HG03045 (cell line): ENCODE results near the gene ASCL2.

Source experiments
- ATAC-seq: cut with Tn5 transposase; IDR thresholded peaks from one replicate; pipeline ENCODE4 v1.9.1; 2021; ENCODE audit warnings: mild to moderate bottlenecking, moderate library complexity; ENCODE audit not compliant: unreplicated experiment

Gene ASCL2

DNA sequence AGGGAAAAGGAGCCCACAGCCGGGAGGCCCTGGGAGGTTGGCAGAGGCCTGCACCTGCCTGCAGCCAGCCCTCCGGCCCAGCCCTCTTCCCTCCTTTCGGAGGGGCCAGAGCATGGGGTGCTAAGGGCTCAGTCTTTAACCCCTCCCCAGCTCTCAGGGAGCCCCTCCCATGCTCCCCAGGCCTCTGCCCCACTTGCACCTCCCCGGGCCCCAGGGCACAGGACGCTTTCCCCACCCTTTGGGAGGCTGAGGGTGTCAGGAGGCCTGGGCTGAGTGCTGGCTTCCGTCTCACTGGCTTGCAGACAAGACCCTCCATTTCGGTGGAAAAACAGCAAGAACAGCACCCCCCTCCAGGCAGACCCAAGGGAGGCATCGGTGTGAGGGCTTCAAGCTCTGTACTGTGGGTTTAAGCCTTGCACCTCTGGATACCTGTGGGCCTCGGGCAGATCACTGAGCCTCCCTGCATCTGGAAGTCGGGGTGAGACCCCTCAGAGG, 7.3 kb downstream of the ASCL2 start:
- ATAC-seq = no peak

DNA sequence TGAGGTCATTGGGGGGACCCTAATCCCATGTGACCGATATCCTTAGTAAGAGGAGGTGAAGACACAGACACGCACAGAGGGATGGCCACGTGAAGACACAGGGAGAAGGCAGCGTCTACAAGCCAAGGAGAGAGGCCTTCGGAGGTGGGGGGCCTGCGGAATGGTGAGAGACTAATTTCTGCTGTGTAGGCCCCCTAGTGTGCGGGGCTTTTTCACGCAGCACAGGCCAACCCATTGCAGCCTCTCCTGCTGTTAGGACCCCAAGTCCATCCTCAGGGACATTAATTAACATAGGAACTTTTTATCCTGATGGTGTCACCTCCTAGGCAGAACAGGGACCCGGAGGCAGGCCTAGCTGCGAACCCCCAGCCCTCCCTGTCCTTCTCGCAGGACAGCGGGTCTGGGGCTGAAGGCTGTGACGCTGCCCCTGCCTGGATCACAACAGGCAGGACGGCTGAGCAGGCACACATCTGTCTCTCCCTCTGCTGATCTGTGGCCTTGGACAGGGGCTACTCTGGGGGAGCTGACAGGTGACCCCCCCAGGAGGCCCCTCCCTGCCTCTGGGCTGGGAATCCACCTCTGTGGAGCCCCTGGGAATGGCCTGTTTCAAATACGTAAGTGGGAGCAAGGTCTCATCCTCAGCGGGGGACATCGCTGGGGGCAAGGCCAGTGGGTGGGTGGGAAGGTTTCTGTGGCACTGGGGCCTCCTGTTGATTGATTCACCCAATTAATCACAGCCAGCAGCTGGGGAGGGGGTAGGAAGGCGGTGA, 7.9 kb downstream of the ASCL2 start:
- no peak for ATAC-seq

GRCh38 chr11:2261436-2262230, 8.8 kb downstream of the ASCL2 start:
- ATAC-seq = no peak

DNA sequence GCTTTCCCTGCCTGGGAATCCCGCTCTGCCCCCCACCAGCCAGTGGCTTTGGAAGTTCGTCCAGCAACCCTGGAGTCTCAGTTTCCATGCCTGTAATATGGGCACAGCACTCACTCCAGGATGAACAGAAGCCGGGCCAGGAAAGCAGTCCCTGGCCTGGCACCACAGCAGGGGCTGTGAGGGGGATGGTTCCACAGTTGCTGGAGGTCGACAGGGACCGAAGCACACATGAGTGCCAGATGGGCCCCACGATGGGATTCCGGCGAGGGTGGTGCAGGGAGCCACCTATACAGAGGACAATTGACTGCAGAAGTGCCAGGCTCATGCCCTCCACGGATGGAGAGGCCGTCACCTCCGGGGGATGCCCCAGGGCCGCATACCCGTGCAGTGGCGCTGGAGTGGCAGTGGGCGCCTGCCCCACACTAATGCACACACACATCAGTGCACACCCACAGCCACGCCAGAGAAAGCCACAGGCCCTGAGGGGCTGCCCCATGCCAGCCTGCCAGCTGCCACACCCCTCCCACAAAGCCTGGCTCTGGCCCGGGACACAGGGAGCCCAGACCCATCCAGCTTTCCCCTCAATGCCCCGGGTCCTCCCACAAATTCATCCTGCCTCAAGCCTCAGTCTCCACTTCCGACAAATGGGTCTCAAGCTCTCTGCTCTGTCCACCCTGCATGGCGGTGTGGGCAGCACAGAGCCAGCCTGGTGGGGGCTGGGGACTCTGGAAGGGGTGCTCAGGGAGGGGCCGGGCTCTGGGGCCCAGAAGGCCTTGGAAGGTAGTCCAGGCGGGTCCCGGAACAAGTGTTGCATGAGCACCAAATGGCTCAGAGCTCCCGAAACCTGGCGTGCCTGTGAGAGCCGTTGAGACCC, 9.7 kb downstream of the ASCL2 start:
- ATAC-seq = no peak

DNA sequence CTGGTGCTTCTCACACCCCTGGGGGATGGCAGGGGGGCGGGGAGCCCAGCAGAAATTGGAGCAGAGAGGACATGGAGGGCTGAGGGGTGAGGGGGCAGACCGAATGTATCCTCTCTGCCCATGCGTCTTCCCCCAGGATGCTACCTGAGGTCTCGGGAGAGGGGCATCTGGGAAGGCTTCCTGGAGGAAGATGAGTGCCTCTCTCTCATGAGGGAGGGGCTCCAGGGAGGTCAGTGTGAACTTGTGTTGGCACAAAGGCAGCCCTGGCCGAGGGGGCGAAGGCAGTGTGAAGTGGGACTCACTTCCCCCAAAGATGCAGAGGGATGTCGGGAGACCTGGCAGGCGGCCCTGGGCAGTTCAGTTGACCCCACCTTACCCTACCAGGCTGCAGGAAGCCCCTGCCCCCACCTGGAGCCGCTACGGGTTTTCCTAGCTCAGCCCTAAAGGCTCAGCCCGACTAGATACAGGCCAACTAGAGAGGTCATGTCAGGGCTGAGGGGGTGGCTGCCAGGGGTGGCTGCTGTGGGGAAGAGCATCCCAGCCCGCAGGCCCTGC, 10.4 kb downstream of the ASCL2 start:
- ATAC-seq = no peak

DNA sequence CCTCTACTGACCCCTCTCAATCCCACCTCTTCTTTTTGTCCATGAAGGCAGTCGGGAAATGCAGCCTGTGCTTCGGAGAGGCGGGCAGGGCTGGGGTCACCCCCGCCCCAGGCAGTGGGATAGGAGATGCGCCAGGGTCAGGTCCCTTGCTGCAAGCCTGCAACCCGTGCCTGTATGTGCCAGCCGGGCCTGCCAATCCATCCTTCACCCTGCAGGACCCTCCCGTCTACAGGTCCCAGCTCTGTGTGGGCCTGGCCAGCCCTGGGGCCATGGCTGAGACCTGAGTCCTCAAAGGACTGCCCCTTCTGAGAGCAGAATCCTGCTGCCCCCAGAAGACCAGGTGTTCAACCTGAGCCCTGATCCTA, 10.9 kb downstream of the ASCL2 start:
- no peak for ATAC-seq

GRCh38 chr11:2258501-2259465, 11.6 kb downstream of the ASCL2 start:
- ATAC-seq = no peak

DNA sequence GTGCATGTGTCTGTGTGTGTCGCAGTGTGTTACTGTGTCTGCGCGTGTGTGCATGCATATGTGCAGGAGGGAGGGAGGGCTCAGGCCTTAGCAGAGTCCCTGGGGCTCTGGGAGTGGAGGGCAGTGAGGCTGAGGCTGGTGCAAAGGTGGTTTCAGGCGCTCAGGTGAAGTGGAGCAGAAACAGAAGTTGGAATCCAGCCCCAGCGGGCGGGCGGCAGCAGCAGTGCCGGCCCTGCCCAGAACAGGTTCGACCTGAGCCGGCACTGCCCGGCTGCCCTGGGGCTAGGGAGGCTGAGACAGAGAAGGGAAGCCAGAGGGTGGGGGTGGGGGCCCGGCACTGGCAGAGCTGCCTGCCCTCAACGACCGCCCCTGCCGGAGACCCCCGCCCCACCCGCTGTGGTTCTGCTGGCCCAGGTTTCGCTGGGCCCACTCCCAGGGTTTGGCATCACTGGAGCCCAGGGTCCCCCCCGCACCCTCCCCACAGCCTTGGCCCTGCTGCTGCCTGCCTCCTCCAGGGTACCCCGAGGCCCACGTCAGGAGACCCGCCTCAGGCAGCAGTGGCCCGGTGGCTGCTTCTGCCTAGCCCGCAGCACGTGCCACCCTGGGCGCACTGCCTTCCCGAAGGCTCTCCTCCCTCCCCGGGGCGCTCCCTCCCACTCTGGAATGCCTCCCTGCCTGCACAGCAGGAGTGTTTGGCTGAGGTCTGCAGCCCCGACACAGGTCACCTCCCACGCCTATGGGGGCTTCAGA, 13.3 kb downstream of the ASCL2 start:
- no peak for ATAC-seq

GRCh38 chr11:2256293-2256913, 14.0 kb downstream of the ASCL2 start:
- ATAC-seq = no peak

GRCh38 chr11:2252018-2252417, 18.4 kb downstream of the ASCL2 start:
- ATAC-seq = no peak

- ATAC-seq = no peak
Measured at GRCh38 chr11:2251138-2251537, 19.2 kb downstream of the ASCL2 start.

- ATAC-seq = no peak
Measured at GRCh38 chr11:2250485-2250884, 19.9 kb downstream of the ASCL2 start.

GRCh38 chr11:2250041-2250440, 20.3 kb downstream of the ASCL2 start:
- ATAC-seq = no peak

- no peak for ATAC-seq
Measured at GRCh38 chr11:2249189-2249916, 21.0 kb downstream of the ASCL2 start.

DNA sequence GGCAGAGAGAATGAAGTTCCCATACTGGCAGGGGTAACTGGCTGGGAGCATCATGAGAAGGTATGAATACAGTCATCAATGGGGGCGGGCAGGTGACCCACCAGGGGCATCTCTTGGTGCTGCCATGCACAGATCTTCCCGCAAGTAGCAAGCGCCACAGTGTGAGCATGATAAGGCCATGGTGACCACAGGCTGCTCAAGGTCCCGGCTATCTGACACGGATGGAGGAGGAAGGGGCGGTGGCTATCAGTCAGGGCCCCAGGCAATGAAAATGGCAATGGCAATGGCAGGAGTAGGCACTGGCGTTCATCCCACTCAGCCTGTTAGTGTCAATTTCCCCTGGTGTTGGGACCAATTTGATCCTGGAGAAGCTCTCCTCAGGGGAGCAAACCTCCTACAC, 21.6 kb downstream of the ASCL2 start:
- ATAC-seq = no peak

- ATAC-seq = no peak
Measured at GRCh38 chr11:2248242-2248641, 22.1 kb downstream of the ASCL2 start.

DNA sequence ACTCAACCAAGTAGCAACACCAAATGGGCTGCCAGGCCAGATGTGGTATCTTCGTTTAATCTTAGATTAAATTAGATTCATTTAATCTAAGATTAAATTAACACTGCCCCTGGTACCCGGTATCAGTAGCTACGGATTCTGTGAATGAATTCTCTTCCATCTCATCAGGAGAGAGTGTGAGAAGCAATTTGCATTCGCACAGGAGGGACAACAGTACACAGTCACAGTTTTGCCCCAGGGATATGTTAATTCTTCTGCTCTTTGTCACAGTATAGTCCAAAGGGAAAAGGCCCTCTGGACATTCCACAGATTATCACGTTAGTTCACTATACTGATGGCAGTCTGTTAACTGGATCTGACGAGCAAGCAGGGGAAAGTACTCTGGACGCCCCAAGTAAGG, 22.9 kb downstream of the ASCL2 start:
- ATAC-seq = no peak

GRCh38 chr11:2240834-2241233, 29.6 kb downstream of the ASCL2 start:
- ATAC-seq = no peak
